Kidney (tissue), 14 donors: ENCODE measurements around the gene LYRM4. TPM values are rescaled to one million over a fixed set of nuclear protein-coding genes. Genes with fewer than 3 reads are reported as not detected.

Source experiments
- DNase-seq, 5 donors: peaks; one replicate each; pipeline ENCODE4 v3.0.0-alpha.2; 2013 to 2020
- FAIRE-seq: peaks from 2 replicates; lab custom pipeline; 2012; peaks lifted over from hg19 to GRCh38; lab: Jason Lieb, UNC
- H3K27ac ChIP-seq, 2 donors: one replicate each; pipeline ENCODE4 v1.7.0; 2013; ENCODE audit warnings: low read depth in 2 of 2, low read length in 2 of 2, inconsistent platforms in 1 of 2
- H3K27me3 ChIP-seq: one replicate; pipeline ENCODE4 v1.7.1; 2013; ENCODE audit warnings: low read length, inconsistent platforms; ENCODE audit not compliant: control insufficient read depth, insufficient read depth
- H3K36me3 ChIP-seq, 3 donors: one replicate each; pipeline versions ENCODE4 v1.7.0 to v1.7.1; 2013; ENCODE audit warnings: low read length in 3 of 3, control low read depth in 1 of 3, inconsistent platforms in 1 of 3; ENCODE audit not compliant: insufficient read depth in 3 of 3, control insufficient read depth in 2 of 3
- H3K4me1 ChIP-seq, 3 donors: one replicate each; pipeline versions ENCODE4 v1.7.0 to v1.7.1; 2013; ENCODE audit warnings: low read length in 3 of 3, inconsistent platforms in 1 of 3, low read depth in 1 of 3; ENCODE audit not compliant: control insufficient read depth in 2 of 3, insufficient read depth in 2 of 3
- H3K4me3 ChIP-seq, 3 donors: one replicate each; pipeline versions ENCODE4 v1.7.0 to v1.8.1; 2013; ENCODE audit warnings: low read length in 3 of 3, control low read depth in 1 of 3, inconsistent platforms in 1 of 3
- H3K9ac ChIP-seq, 3 donors: one replicate each; pipeline versions ENCODE4 v1.7.0 to v1.7.1; 2013; ENCODE audit warnings: low read length in 3 of 3, control low read depth in 1 of 3, inconsistent platforms in 1 of 3
- H3K9me3 ChIP-seq, 3 donors: one replicate each; pipeline versions ENCODE4 v1.7.0 to v1.7.1; 2013; ENCODE audit warnings: low read length in 3 of 3, control low read depth in 1 of 3, inconsistent platforms in 1 of 3; ENCODE audit not compliant: control insufficient read depth in 2 of 3, insufficient read depth in 1 of 3
- CTCF ChIP-seq: IDR thresholded peaks from 3 replicates; pipeline ENCODE4 v1.5.1; 2012; ENCODE audit warnings: mild to moderate bottlenecking, moderate library complexity, borderline replicate concordance; ENCODE audit not compliant: insufficient read depth; ENCODE audit errors: extremely low read depth
- intact Hi-C: fragments of 100-400 bp; cut with DNase I; formaldehyde crosslinking; loops from one replicate; pipeline ENCODE4 v1.11.1; 2022
- polyA plus RNA-seq: library from polyadenylated mRNA; stranded (reverse); fragments of 350-450 nt; fragmentation: Illumina TruSeq; extraction: RNeasy Lipid Tissue Mini Kit (QIAGEN cat#74804); gene quantifications from one replicate; pipeline ENCODE4 v1.2.3, GENCODE V29; 2014; ENCODE audit warnings: low read depth, low replicate concordance; ENCODE audit not compliant: insufficient read depth
- total RNA-seq: library from RNA; stranded (reverse); fragmentation: NEBNext Ultra II Directional; extraction: Animal tissue kit (Norgen Biotek cat#: 25700); gene quantifications from one replicate; pipeline ENCODE4 v1.2.1, GENCODE V29; 2021
- donor health status: control.
- donor health status: control.
- donor health status: control.
- donor health status: control.
- donor health status: control.
- donor health status: DM: yes; HTN: yes; CAD: no.
- donor health status: Normal renal cell carcinoma (clear cell type).

Gene LYRM4
- total and polyA plus RNA-seq, 2 donors from 2014 or later, result 21.3 to 31.8 TPM

GRCh38 chr6:5151360-5151954 is 109.3 kb downstream of the LYRM4 start:
- Histone ChIP-seq H3K4me1 (no peaks in the 10 kb centered on the region), H3K9ac (no peak overlapping the region), H3K9me3 (no peaks in the 10 kb centered on the region), H3K27me3 (no peaks in the 10 kb centered on the region), H3K4me3 (no peak overlapping the region), H3K27ac (no peak overlapping the region), H3K36me3 (no peaks in the 10 kb centered on the region)
- intact Hi-C loops, result no loop called here
- TF ChIP-seq CTCF, result no peak
- FAIRE-seq (no peak), DNase-seq (no peak)

GRCh38 chr6:5150551-5151075 is 110.1 kb downstream of the LYRM4 start:
- DNase-seq (no peak), FAIRE-seq (no peak)
- intact Hi-C loops, result no loop called here
- Histone ChIP-seq H3K9ac (no peak overlapping the region), H3K27me3 (no peaks in the 10 kb centered on the region), H3K9me3 (no peaks in the 10 kb centered on the region), H3K27ac (no peak overlapping the region), H3K36me3 (no peaks in the 10 kb centered on the region), H3K4me1 (no peaks in the 10 kb centered on the region), H3K4me3 (no peak overlapping the region)
- no peak for TF ChIP-seq CTCF

- no peaks in the 10 kb centered on the region for H3K27me3 ChIP-seq
- DNase-seq (no peak), FAIRE-seq (no peak)
- no peaks in the 10 kb centered on the region for H3K4me1 ChIP-seq
- TF ChIP-seq CTCF, result no peak
- H3K9ac ChIP-seq, result no peak overlapping the region
- intact Hi-C loops, result no loop called here
- H3K9me3 ChIP-seq, result no peaks in the 10 kb centered on the region
- no peak overlapping the region for H3K27ac ChIP-seq
- no peaks in the 10 kb centered on the region for H3K36me3 ChIP-seq
- H3K4me3 ChIP-seq, result no peak overlapping the region
Measured at GRCh38 chr6:5149891-5150290, 110.9 kb downstream of the LYRM4 start.
